Astrocyte (in vitro differentiated cells and primary cell): ENCODE results near the gene C5orf15. TPM values are rescaled to one million over a fixed set of nuclear protein-coding genes. Genes with fewer than 3 reads are reported as not detected.

Experiments
- DNase-seq: peaks from one replicate; pipeline ENCODE4 v3.0.0-alpha.2; 2010; ENCODE audit warnings: low read depth
- FAIRE-seq: peaks from 2 replicates; lab custom pipeline; 2011; peaks lifted over from hg19 to GRCh38; lab: Jason Lieb, UNC
- H2AFZ ChIP-seq: 2 replicates; pipeline ENCODE4 v1.6.0; 2012; ENCODE audit warnings: low read depth, low read length, inconsistent platforms
- H3K27ac ChIP-seq: 2 replicates; pipeline ENCODE4 v1.5.1; 2011; ENCODE audit warnings: low read depth, low read length, inconsistent platforms
- H3K27me3 ChIP-seq: 2 replicates; pipeline ENCODE4 v1.6.0; 2011; ENCODE audit warnings: low read length, inconsistent platforms; ENCODE audit not compliant: insufficient read depth
- H3K36me3 ChIP-seq: 2 replicates; pipeline ENCODE4 v1.5.1; 2011; ENCODE audit warnings: low read length, inconsistent platforms; ENCODE audit not compliant: insufficient read depth
- H3K4me1 ChIP-seq: 2 replicates; pipeline ENCODE4 v1.5.1; 2011; ENCODE audit warnings: low read length, inconsistent platforms; ENCODE audit not compliant: insufficient read depth
- H3K4me2 ChIP-seq: 2 replicates; pipeline ENCODE4 v1.6.0; 2012; ENCODE audit warnings: low read length, inconsistent platforms
- H3K4me3 ChIP-seq: 2 replicates; pipeline ENCODE4 v1.5.1; 2011; ENCODE audit warnings: low read depth, mild to moderate bottlenecking, low read length, inconsistent platforms; ENCODE audit not compliant: insufficient read depth
- H3K79me2 ChIP-seq: 2 replicates; pipeline ENCODE4 v1.6.0; 2012; ENCODE audit warnings: mild to moderate bottlenecking, low read length, inconsistent platforms; ENCODE audit not compliant: insufficient read depth
- H3K9ac ChIP-seq: 2 replicates; pipeline ENCODE4 v1.6.0; 2012; ENCODE audit warnings: mild to moderate bottlenecking, low read length, inconsistent platforms
- H3K9me3 ChIP-seq: 2 replicates; pipeline ENCODE4 v1.5.1; 2012; ENCODE audit warnings: low read depth, mild to moderate bottlenecking, low read length, inconsistent platforms; ENCODE audit not compliant: insufficient read depth
- H4K20me1 ChIP-seq: 2 replicates; pipeline ENCODE4 v1.6.0; 2012; ENCODE audit warnings: low read length, inconsistent platforms; ENCODE audit not compliant: insufficient read depth
- H3K27ac Mint-ChIP-seq: one replicate; pipeline ENCODE4 v1.8.0; 2021; ENCODE audit warnings: mild to moderate bottlenecking, mixed read lengths; ENCODE audit not compliant: unreplicated experiment
- H3K27me3 Mint-ChIP-seq: one replicate; pipeline ENCODE4 v1.8.0; 2021; ENCODE audit warnings: low read depth, mixed read lengths; ENCODE audit not compliant: unreplicated experiment
- H3K36me3 Mint-ChIP-seq: one replicate; pipeline ENCODE4 v1.8.0; 2021; ENCODE audit warnings: low read depth, mixed read lengths; ENCODE audit not compliant: unreplicated experiment
- H3K4me1 Mint-ChIP-seq: one replicate; pipeline ENCODE4 v1.8.0; 2021; ENCODE audit warnings: low read depth, mixed read lengths; ENCODE audit not compliant: unreplicated experiment
- H3K4me3 Mint-ChIP-seq: one replicate; pipeline ENCODE4 v1.8.0; 2021; ENCODE audit warnings: mild to moderate bottlenecking, moderate library complexity, mixed read lengths; ENCODE audit not compliant: unreplicated experiment
- H3K9me3 Mint-ChIP-seq: one replicate; pipeline ENCODE4 v1.8.0; 2021; ENCODE audit warnings: mild to moderate bottlenecking, mixed read lengths; ENCODE audit not compliant: unreplicated experiment
- EZH2 ChIP-seq: IDR thresholded peaks from 2 replicates; pipeline ENCODE4 v1.6.1; 2012; ENCODE audit warnings: mild to moderate bottlenecking, low read length, inconsistent platforms; ENCODE audit not compliant: insufficient read depth
- total RNA-seq: library from RNA; stranded (reverse); gene quantifications from 2 replicates; pipeline ENCODE4 v1.2.1, GENCODE V29; 2021
- TF ChIP-seq, protein P1 (sequence below): IDR thresholded peaks from 2 replicates; pipeline ENCODE4 v1.5.1; 2011; ENCODE audit warnings: low read depth, mild to moderate bottlenecking, inconsistent platforms, low read length, moderate library complexity; ENCODE audit not compliant: insufficient read depth

C5orf15 gene
- total RNA-seq, 1 donor from 2014 or later = 88.8 TPM

GRCh38 chr5:134003064-134003816 lies 34.8 kb upstream of the C5orf15 start:
- Mint-ChIP-seq H3K9me3 (no peaks in the 10 kb centered on the region), H3K4me3 (peak overlapping the region; percentile 97), H3K27ac (peak overlapping the region; percentile 95), H3K27me3 (no peaks in the 10 kb centered on the region), H3K36me3 (peaks cover 11% of the 10 kb centered on the region), H3K4me1 (peaks cover 31% of the 10 kb centered on the region)
- DNase-seq (no peak), FAIRE-seq (no peak)
- H3K9ac ChIP-seq = peak overlapping the region; percentile 96
- H2AFZ ChIP-seq = no peak overlapping the region
- H3K9me3 ChIP-seq = no peaks in the 10 kb centered on the region
- TF ChIP-seq EZH2 = no peak
- TF ChIP-seq, protein P1, sequence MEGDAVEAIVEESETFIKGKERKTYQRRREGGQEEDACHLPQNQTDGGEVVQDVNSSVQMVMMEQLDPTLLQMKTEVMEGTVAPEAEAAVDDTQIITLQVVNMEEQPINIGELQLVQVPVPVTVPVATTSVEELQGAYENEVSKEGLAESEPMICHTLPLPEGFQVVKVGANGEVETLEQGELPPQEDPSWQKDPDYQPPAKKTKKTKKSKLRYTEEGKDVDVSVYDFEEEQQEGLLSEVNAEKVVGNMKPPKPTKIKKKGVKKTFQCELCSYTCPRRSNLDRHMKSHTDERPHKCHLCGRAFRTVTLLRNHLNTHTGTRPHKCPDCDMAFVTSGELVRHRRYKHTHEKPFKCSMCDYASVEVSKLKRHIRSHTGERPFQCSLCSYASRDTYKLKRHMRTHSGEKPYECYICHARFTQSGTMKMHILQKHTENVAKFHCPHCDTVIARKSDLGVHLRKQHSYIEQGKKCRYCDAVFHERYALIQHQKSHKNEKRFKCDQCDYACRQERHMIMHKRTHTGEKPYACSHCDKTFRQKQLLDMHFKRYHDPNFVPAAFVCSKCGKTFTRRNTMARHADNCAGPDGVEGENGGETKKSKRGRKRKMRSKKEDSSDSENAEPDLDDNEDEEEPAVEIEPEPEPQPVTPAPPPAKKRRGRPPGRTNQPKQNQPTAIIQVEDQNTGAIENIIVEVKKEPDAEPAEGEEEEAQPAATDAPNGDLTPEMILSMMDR = no peak
- peaks cover 28% of the 10 kb centered on the region for H3K4me1 ChIP-seq
- H3K4me2 ChIP-seq = peak overlapping the region; percentile 87
- peaks cover 4% of the 10 kb centered on the region for H3K36me3 ChIP-seq
- H4K20me1 ChIP-seq = peaks cover 56% of the 10 kb centered on the region
- peak overlapping the region; percentile 89 for H3K27ac ChIP-seq
- peak overlapping the region; percentile 95 for H3K4me3 ChIP-seq
- H3K27me3 ChIP-seq = no peaks in the 10 kb centered on the region
- H3K79me2 ChIP-seq = peaks cover 72% of the 10 kb centered on the region

DNA sequence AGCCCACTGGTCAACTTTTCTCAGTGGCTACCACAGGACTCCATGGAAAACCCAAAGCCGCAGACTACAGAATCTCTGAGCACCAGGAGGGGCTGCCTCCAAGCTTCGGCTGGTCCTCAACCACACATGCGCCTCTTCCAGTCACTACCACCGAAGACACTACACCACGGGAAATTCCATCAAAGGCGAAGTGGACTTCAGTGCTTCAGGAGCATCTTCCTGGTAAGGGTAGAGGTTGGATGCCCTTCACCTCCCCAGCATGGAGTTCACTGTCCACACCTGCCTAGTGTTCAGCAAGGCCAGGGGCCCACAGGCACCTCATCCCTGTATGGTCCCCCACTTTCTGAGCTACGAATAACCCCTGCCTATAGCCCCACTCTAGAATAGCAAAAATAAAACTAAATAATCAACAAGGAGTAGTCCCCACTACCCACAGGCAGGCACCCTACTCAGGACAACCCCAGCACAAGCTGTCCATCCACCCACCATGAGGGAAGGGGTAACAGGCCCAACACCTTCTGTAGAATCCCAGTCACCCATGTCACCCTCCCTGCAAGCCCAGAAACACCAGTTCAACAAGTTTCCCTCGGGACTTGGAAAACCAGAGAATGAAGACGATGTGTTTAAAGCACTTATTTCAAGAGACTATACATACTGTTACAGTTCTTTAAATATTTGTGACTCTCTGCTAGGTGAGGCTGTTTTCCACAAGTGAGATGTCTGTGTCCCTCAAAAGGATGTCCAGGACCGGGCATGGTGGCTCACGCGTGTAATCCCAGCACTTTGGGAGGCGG lies 33.7 kb upstream of the C5orf15 start:
- H3K27ac Mint-ChIP-seq = peak overlapping the region; percentile 95
- Histone ChIP-seq H3K9me3 (no peaks in the 10 kb centered on the region), H3K4me3 (no peak overlapping the region), H3K27me3 (no peaks in the 10 kb centered on the region), H3K79me2 (peaks cover 83% of the 10 kb centered on the region), H3K27ac (no peak overlapping the region), H3K36me3 (peaks cover 4% of the 10 kb centered on the region), H3K9ac (peak overlapping the region; percentile 96), H3K4me1 (peaks cover 24% of the 10 kb centered on the region), H2AFZ (no peak overlapping the region), H4K20me1 (peaks cover 67% of the 10 kb centered on the region), H3K4me2 (peak overlapping the region; percentile 87)
- H3K4me1 Mint-ChIP-seq = peaks cover 31% of the 10 kb centered on the region
- H3K9me3 Mint-ChIP-seq = no peaks in the 10 kb centered on the region
- peak overlapping the region; percentile 97 for H3K4me3 Mint-ChIP-seq
- peaks cover 11% of the 10 kb centered on the region for H3K36me3 Mint-ChIP-seq
- no peak for FAIRE-seq
- H3K27me3 Mint-ChIP-seq = no peaks in the 10 kb centered on the region
- no peak for DNase-seq
- TF ChIP-seq, protein P1 = no peak
- TF ChIP-seq EZH2 = no peak
